ENCODE measurements around the gene NEUROG1.

The NEUROG1 gene

DNA sequence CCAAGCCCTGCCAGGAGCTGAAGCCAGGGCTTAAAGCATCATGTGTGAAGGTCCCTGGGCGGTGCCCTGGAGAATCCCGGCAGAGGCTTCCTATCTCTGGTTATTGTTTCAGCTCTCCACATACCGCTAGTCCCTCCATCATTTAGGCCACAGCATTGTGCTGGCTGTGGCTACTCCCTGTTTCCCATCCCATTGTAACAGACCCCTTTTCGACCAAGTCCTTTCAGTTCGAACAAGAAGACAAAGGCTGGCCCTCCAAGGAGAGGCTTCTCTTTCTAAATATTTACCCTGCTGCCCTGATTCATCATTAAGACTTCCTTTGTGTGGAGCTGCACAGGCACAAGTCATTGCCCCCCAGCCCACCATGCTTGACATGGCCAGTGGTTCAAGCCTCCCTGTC, 41.6 kb downstream of the NEUROG1 start:
- TF ChIP-seq, protein P1, sequence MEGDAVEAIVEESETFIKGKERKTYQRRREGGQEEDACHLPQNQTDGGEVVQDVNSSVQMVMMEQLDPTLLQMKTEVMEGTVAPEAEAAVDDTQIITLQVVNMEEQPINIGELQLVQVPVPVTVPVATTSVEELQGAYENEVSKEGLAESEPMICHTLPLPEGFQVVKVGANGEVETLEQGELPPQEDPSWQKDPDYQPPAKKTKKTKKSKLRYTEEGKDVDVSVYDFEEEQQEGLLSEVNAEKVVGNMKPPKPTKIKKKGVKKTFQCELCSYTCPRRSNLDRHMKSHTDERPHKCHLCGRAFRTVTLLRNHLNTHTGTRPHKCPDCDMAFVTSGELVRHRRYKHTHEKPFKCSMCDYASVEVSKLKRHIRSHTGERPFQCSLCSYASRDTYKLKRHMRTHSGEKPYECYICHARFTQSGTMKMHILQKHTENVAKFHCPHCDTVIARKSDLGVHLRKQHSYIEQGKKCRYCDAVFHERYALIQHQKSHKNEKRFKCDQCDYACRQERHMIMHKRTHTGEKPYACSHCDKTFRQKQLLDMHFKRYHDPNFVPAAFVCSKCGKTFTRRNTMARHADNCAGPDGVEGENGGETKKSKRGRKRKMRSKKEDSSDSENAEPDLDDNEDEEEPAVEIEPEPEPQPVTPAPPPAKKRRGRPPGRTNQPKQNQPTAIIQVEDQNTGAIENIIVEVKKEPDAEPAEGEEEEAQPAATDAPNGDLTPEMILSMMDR (conservative IDR thresholded peaks at IDR 0.05; ENCODE audit: low read depth, low read length) = no peak
- H3K4me3 ChIP-seq (ENCODE audit: low read length) = no peak overlapping the region
- no peak for DNase-seq (ENCODE audit: low read depth)

DNA sequence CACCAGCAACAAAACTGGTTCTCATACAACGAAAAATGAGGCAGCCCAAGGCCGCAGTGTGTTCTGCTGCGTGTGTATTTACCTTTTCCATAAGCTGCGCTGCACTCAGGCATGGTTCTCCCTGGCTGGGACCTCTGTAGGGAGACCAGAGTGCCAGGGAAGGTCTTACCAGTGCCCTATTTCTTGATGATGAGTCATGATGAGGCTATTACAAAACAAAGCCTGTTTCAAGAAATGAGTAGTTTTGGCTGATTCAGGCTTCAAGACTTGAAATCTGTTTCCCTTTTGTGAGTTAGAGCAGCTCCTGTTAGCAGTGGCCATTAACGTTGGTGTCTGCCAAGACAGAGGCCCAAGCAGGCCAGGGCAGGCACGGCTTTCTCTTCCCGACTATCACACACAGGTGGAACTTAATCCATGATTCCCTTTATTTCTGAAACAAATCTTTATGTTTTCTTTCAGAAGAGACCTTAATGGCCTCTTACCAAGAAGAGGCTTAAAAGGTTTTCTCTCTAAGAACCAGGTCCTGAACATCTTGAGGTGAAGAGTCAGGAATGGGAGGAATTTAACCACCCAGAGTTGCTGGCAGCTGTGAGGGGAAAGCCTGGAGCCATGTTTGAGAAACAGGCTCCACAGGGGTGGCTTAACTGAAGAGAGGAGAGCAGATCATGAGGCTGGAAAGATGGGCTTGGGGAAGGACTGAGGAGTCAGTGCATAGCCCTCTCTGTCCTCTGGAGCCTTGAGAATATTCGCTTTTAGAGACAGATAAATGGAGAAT, 42.2 kb downstream of the NEUROG1 start:
- TF ChIP-seq, protein P1 (conservative IDR thresholded peaks at IDR 0.05; ENCODE audit: low read depth, low read length) = no peak
- peak; percentile 59 for DNase-seq (ENCODE audit: low read depth)
- H3K4me3 ChIP-seq (ENCODE audit: low read length) = no peak overlapping the region

DNA sequence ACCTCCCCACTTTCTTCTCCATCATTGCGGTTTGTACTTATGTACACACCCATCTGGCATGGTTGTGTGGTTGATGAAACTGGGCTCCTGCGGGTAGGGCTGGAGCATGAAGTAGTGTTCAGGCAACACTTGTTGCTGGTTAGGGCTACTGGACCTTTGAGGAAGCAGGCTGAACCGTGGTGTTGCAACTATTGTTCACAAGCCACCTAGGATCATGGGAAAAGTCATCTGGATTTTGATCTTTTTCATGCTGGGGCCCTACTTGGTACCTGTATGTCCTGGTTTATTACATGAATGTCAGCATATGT, 43.5 kb downstream of the NEUROG1 start:
- H3K4me3 ChIP-seq (ENCODE audit: low read length) = no peak overlapping the region
- TF ChIP-seq, protein P1 (conservative IDR thresholded peaks at IDR 0.05; ENCODE audit: low read depth, low read length) = no peak
- DNase-seq (ENCODE audit: low read depth) = no peak

DNA sequence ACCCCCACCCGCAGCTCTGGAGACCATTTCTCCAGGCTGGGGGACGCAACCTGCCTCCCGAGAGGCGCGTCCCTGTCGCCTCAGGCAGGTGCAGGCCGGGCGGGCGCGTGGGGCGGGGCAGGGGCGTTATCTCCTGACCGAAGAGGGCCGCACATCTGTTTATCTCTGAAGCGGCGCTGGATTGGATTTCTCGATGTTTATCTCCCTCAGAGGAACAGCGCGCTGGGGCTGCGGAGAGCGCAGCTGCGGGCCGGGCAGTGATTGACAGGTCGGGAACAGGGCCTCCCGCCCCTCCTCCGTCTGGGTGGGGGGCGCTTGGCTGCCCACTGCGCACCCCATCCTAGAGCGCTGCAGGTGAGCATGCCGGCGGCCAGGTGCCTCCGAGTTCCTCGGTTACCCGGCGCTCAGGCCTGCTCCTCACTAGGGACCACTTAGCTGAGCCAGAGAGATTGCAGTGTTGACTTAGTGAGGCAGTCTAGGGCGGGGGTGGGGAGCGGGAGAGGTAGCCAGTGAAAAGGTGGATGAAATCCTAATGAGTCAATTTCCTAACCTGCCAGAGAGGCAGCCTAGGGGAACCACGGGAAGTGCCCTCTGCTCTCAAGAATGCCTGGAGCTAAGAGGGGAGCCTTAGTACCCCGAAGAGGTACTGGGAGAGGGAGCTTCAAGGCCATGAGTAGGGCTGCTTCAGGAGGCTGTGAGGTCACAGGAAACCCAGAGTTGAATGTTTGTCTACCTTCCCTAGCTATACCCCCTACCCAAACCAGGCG, 44.0 kb downstream of the NEUROG1 start:
- TF ChIP-seq, protein P1 (conservative IDR thresholded peaks at IDR 0.05; ENCODE audit: low read depth, low read length) = no peak
- H3K4me3 ChIP-seq (ENCODE audit: low read length) = no peak overlapping the region
- DNase-seq (ENCODE audit: low read depth) = no peak

DNA sequence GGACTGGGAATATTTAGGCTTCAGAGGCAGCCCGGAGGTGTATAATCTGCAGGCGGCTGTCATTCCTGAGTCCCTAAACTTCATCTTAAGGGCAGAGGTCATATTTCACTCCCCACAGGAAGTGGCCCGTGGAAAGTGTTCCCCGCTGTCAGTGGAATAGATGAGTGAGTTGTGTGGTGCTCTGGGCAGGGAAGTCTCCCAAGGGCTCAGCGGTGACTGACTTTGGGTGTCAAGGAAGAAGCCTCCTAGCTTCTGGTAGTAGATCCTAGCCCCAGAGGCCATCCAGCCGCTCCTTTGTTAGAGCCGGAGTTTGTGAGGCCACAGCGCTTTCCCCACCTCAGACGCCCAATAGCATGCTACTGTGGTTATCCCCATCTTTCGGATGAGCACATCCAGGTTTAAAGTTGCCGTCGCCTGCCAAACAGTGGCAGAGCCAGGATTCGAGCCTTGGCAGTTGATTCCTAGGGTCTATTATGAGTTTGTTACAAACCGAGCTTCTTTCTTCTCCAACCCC, 44.7 kb downstream of the NEUROG1 start:
- no peak for DNase-seq (ENCODE audit: low read depth)
- no peak overlapping the region for H3K4me3 ChIP-seq (ENCODE audit: low read length)
- TF ChIP-seq, protein P1 (conservative IDR thresholded peaks at IDR 0.05; ENCODE audit: low read depth, low read length) = no peak

DNA sequence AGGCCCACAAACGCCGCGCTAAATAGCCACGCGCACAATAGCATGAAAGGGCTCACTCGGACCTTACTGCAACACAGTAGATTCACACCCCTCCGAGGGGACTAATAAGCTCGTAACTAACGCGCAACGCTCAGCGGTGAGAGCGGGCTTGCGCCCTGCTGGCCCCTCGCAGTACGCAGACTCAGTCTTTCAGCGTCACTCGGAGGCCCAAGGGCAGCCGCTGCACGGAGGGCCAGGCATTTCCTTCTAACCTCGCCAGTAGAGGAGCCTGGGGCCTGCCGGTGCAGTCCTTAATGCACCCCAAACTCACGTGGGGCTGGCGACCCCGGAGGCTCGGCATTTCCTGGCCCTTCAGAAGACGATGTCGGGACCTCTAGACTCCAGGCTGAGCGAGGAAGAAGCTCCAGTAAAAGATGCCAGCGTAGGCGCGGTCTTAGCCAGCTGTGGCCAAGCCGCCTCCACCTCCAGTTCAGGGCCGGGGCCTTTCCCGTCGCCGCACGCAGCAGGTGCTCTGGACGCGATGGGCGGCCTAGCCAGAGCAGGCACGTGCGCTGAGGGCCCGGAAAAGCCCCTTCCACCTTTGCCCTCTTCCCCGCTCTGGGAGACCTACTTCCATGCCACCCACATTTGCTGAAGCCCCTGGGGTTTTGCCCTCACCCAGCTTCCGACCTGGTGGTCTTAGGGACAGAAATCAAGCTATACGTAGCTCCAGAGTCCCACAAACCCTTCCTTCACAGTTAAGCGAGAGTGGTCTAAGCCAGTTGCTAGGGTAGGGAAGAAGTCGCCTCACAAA, 45.3 kb downstream of the NEUROG1 start:
- TF ChIP-seq, protein P1 (conservative IDR thresholded peaks at IDR 0.05; ENCODE audit: low read depth, low read length) = no peak
- no peak for DNase-seq (ENCODE audit: low read depth)
- no peak overlapping the region for H3K4me3 ChIP-seq (ENCODE audit: low read length)

Measured in retinal pigment epithelial cell (primary cell).